H1 (cell line): ENCODE measurements around the gene COX18. TPM values are rescaled to one million over a fixed set of nuclear protein-coding genes. Genes with fewer than 3 reads are reported as not detected.

Source experiments
- polyA plus RNA-seq, 7 experiments: library from polyadenylated mRNA; depleted of rRNA in 3 of 7; stranded (reverse) in 5 of 7; unstranded in 2 of 7; fragments of >200 nt in 5 of 7; fragments of 200-250 nt in 2 of 7; gene quantifications; 1 replicate in 5 of 7; 2 replicates in 1 of 7; 4 replicates in 1 of 7; pipeline versions ENCODE4 v1.2.1 to v1.2.3, GENCODE V29; 2011 to 2013; ENCODE audit warnings: missing spikeins in 2 of 7, mixed read lengths in 2 of 7
- total RNA-seq: library from RNA; stranded (reverse); fragmentation: NEBNext Ultra II Directional; extraction: Animal tissue kit (Norgen Biotek cat#: 25700); gene quantifications from 2 replicates; pipeline ENCODE4 v1.2.1, GENCODE V29; 2021
- TF ChIP-seq, protein P1 (sequence below): fragments of 300-600 bp; sonication (generic); IDR thresholded peaks from 2 replicates; pipeline ENCODE4 v1.7.1; 2012; ENCODE audit warnings: low read length, moderate library complexity, mild to moderate bottlenecking, inconsistent platforms; ENCODE audit not compliant: insufficient replicate concordance

Gene COX18
- total and polyA plus RNA-seq, 2 of the 8 experiments (the other 6 are each of a cell fraction or from before 2014, with no cell fraction given): 23.0 to 23.7 TPM

DNA sequence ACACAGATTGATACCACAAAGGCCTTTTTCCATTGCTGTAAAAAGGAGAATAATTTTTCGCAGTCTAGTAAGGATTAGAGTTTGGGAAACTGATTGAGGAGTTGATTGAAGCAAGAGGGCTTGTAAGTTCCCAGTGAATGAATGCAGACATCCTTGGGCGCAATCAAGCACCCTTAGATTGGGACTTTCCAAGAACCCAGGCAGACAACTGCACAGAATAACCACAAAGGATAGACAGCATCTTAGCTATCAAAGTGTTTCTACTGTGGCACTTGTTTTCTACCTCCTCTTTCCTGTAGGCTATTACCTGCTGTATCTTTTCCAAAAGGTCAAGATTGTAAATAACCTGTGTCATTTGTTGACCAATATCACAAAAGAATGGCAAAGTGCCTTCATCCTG is 2.6 kb downstream of the COX18 start (continued):
- TF ChIP-seq, protein P1, sequence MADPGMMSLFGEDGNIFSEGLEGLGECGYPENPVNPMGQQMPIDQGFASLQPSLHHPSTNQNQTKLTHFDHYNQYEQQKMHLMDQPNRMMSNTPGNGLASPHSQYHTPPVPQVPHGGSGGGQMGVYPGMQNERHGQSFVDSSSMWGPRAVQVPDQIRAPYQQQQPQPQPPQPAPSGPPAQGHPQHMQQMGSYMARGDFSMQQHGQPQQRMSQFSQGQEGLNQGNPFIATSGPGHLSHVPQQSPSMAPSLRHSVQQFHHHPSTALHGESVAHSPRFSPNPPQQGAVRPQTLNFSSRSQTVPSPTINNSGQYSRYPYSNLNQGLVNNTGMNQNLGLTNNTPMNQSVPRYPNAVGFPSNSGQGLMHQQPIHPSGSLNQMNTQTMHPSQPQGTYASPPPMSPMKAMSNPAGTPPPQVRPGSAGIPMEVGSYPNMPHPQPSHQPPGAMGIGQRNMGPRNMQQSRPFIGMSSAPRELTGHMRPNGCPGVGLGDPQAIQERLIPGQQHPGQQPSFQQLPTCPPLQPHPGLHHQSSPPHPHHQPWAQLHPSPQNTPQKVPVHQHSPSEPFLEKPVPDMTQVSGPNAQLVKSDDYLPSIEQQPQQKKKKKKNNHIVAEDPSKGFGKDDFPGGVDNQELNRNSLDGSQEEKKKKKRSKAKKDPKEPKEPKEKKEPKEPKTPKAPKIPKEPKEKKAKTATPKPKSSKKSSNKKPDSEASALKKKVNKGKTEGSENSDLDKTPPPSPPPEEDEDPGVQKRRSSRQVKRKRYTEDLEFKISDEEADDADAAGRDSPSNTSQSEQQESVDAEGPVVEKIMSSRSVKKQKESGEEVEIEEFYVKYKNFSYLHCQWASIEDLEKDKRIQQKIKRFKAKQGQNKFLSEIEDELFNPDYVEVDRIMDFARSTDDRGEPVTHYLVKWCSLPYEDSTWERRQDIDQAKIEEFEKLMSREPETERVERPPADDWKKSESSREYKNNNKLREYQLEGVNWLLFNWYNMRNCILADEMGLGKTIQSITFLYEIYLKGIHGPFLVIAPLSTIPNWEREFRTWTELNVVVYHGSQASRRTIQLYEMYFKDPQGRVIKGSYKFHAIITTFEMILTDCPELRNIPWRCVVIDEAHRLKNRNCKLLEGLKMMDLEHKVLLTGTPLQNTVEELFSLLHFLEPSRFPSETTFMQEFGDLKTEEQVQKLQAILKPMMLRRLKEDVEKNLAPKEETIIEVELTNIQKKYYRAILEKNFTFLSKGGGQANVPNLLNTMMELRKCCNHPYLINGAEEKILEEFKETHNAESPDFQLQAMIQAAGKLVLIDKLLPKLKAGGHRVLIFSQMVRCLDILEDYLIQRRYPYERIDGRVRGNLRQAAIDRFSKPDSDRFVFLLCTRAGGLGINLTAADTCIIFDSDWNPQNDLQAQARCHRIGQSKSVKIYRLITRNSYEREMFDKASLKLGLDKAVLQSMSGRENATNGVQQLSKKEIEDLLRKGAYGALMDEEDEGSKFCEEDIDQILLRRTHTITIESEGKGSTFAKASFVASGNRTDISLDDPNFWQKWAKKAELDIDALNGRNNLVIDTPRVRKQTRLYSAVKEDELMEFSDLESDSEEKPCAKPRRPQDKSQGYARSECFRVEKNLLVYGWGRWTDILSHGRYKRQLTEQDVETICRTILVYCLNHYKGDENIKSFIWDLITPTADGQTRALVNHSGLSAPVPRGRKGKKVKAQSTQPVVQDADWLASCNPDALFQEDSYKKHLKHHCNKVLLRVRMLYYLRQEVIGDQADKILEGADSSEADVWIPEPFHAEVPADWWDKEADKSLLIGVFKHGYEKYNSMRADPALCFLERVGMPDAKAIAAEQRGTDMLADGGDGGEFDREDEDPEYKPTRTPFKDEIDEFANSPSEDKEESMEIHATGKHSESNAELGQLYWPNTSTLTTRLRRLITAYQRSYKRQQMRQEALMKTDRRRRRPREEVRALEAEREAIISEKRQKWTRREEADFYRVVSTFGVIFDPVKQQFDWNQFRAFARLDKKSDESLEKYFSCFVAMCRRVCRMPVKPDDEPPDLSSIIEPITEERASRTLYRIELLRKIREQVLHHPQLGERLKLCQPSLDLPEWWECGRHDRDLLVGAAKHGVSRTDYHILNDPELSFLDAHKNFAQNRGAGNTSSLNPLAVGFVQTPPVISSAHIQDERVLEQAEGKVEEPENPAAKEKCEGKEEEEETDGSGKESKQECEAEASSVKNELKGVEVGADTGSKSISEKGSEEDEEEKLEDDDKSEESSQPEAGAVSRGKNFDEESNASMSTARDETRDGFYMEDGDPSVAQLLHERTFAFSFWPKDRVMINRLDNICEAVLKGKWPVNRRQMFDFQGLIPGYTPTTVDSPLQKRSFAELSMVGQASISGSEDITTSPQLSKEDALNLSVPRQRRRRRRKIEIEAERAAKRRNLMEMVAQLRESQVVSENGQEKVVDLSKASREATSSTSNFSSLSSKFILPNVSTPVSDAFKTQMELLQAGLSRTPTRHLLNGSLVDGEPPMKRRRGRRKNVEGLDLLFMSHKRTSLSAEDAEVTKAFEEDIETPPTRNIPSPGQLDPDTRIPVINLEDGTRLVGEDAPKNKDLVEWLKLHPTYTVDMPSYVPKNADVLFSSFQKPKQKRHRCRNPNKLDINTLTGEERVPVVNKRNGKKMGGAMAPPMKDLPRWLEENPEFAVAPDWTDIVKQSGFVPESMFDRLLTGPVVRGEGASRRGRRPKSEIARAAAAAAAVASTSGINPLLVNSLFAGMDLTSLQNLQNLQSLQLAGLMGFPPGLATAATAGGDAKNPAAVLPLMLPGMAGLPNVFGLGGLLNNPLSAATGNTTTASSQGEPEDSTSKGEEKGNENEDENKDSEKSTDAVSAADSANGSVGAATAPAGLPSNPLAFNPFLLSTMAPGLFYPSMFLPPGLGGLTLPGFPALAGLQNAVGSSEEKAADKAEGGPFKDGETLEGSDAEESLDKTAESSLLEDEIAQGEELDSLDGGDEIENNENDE: no peak
